DOHH2 (cell line): Measurements from ENCODE around the gene TCN2.
"Not testable (repeated sequence)": the region's sequence is repeated elsewhere in the genome, so short reads cannot be mapped to it uniquely, and the experiment has no call there.

Experiments used
- H3F3A ChIP-seq: fragments of 200-600 bp; sonication (generic), shearing (Covaris generic); 2 replicates; pipeline ENCODE4 v1.6.0; 2016; ENCODE audit warnings: antibody characterized with exemption, mild to moderate bottlenecking; ENCODE audit not compliant: control insufficient read depth, insufficient read depth
- H3K27ac ChIP-seq: fragments of 200-600 bp; sonication (generic); 2 replicates; pipeline ENCODE4 v1.5.1; 2014; ENCODE audit warnings: low read depth, mild to moderate bottlenecking, low read length, moderate library complexity
- H3K27me3 ChIP-seq: fragments of 200-600 bp; sonication (generic); 2 replicates; pipeline ENCODE4 v1.6.1; 2014; ENCODE audit warnings: mild to moderate bottlenecking, low read length, mixed read lengths; ENCODE audit not compliant: control insufficient read depth
- H3K36me3 ChIP-seq: fragments of 200-600 bp; sonication (generic); 2 replicates; pipeline ENCODE4 v1.6.1; 2014; ENCODE audit warnings: mild to moderate bottlenecking, low read length, moderate library complexity, mixed read lengths; ENCODE audit not compliant: control insufficient read depth
- H3K4me1 ChIP-seq: fragments of 200-600 bp; sonication (generic); 2 replicates; pipeline ENCODE4 v1.6.1; 2014; ENCODE audit warnings: mild to moderate bottlenecking, low read length, mixed read lengths; ENCODE audit not compliant: control insufficient read depth
- H3K4me2 ChIP-seq: fragments of 200-600 bp; sonication (generic); 2 replicates; pipeline ENCODE4 v1.6.0; 2014; ENCODE audit warnings: mild to moderate bottlenecking, low read length, moderate library complexity
- H3K4me3 ChIP-seq: fragments of 200-600 bp; sonication (generic); 2 replicates; pipeline ENCODE4 v1.5.1; 2014; ENCODE audit warnings: mild to moderate bottlenecking, low read length, mixed read lengths
- H3K79me2 ChIP-seq: fragments of 200-600 bp; sonication (generic); 2 replicates; pipeline ENCODE4 v1.6.1; 2014; ENCODE audit warnings: mild to moderate bottlenecking, low read length, mixed read lengths; ENCODE audit not compliant: control insufficient read depth
- H3K9me2 ChIP-seq: fragments of 200-600 bp; sonication (generic); replicated peaks from 2 replicates; pipeline ENCODE4 v1.6.1; 2014; ENCODE audit warnings: mild to moderate bottlenecking, low read length, mixed read lengths; ENCODE audit not compliant: control insufficient read depth
- H3K9me3 ChIP-seq: fragments of 200-600 bp; sonication (generic); 2 replicates; pipeline ENCODE4 v1.6.1; 2014; ENCODE audit warnings: antibody characterized with exemption, low read length, mixed read lengths; ENCODE audit not compliant: control insufficient read depth, insufficient read depth
- H4K20me1 ChIP-seq: fragments of 200-600 bp; sonication (generic); 2 replicates; pipeline ENCODE4 v1.6.0; 2014; ENCODE audit warnings: low read depth, mild to moderate bottlenecking, antibody characterized with exemption, low read length, moderate library complexity; ENCODE audit not compliant: control insufficient read depth, insufficient read depth
- CTCF ChIP-seq: fragments of 200-600 bp; sonication (generic); IDR thresholded peaks from one replicate; pipeline ENCODE4 v1.5.1; 2014; ENCODE audit warnings: antibody characterized with exemption, mild to moderate bottlenecking, low read depth, low read length; ENCODE audit not compliant: poor library complexity, severe bottlenecking
- EZH2phosphoT487 ChIP-seq: fragments of 200-600 bp; sonication (generic); IDR thresholded peaks from 2 replicates; pipeline ENCODE4 v1.6.1; 2017; ENCODE audit warnings: borderline replicate concordance, mild to moderate bottlenecking, antibody characterized with exemption, low read length, moderate library complexity, mixed read lengths

Gene TCN2

GRCh38 chr22:30626413-30626812 is 19.4 kb downstream of the TCN2 start:
- H3K36me3 ChIP-seq = no peaks in the 10 kb centered on the region
- H3K9me2 ChIP-seq = no peaks in the 10 kb centered on the region
- TF ChIP-seq CTCF (no peak), EZH2phosphoT487 (no peak)
- no peaks in the 10 kb centered on the region for H3F3A ChIP-seq
- no peaks in the 10 kb centered on the region for H3K9me3 ChIP-seq
- no peaks in the 10 kb centered on the region for H3K79me2 ChIP-seq
- no peak overlapping the region for H3K4me3 ChIP-seq
- no peak overlapping the region for H3K4me2 ChIP-seq
- no peak overlapping the region for H3K27ac ChIP-seq
- no peaks in the 10 kb centered on the region for H4K20me1 ChIP-seq
- H3K27me3 ChIP-seq = no peaks in the 10 kb centered on the region
- H3K4me1 ChIP-seq = no peaks in the 10 kb centered on the region

DNA sequence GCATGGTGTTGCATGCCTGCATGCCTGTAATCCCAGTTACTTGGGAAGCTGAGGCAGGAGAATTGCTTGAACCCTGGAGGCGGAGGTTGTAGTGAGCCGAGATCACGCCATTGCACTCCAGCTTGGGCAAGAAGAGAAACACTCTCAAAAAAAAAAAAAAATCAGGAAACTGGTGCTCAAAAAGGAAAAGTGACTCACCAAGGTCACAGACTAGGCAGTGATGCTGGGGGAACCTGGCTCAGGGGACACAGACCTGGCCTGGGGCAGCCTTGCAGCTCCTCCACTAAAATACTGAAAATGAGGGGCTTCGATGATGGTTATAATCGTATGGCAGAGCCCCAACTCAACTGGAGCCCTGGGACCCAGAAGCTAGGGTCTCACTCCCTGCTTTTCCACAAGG is 20.5 kb downstream of the TCN2 start:
- Histone ChIP-seq H3K4me2 (no peak overlapping the region), H4K20me1 (no peaks in the 10 kb centered on the region), H3K4me1 (no peaks in the 10 kb centered on the region), H3K9me2 (no peaks in the 10 kb centered on the region), H3K27ac (no peak overlapping the region), H3K27me3 (no peaks in the 10 kb centered on the region), H3F3A (no peaks in the 10 kb centered on the region), H3K79me2 (no peaks in the 10 kb centered on the region), H3K4me3 (no peak overlapping the region), H3K36me3 (no peaks in the 10 kb centered on the region), H3K9me3 (no peaks in the 10 kb centered on the region)
- TF ChIP-seq EZH2phosphoT487 (no peak), CTCF (no peak)

- H3K4me3 ChIP-seq = no peak overlapping the region
- H3K9me3 ChIP-seq = no peaks in the 10 kb centered on the region
- no peaks in the 10 kb centered on the region for H3K79me2 ChIP-seq
- H3K36me3 ChIP-seq = no peaks in the 10 kb centered on the region
- no peak overlapping the region for H3K4me2 ChIP-seq
- H3K27me3 ChIP-seq = no peaks in the 10 kb centered on the region
- no peaks in the 10 kb centered on the region for H3K4me1 ChIP-seq
- H3K9me2 ChIP-seq = no peaks in the 10 kb centered on the region
- no peaks in the 10 kb centered on the region for H3F3A ChIP-seq
- TF ChIP-seq EZH2phosphoT487 (no peak), CTCF (no peak)
- no peaks in the 10 kb centered on the region for H4K20me1 ChIP-seq
- H3K27ac ChIP-seq = no peak overlapping the region
Measured at GRCh38 chr22:30628491-30628890, 21.5 kb downstream of the TCN2 start.

DNA sequence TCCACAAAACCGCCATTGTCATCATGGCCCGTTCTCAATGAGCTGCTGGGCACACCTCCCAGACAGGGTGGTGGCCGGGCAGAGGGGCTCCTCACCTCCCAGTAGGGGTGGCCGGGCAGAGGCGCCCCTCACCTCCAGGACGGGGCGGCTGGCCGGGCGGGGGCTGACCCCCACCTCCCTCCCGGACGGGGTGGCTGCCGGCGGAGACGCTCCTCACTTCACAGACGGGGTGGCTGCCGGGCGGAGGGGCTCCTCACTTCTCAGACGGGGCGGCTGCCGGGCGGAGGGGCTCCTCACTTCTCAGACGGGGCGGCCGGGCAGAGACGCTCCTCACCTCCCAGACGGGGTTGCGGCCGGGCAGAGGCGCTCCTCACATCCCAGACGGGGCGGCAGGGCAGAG is 24.5 kb downstream of the TCN2 start:
- not testable (repeated sequence) for H4K20me1 ChIP-seq, H3K9me2 ChIP-seq

More for the DNA sequence above, 24.5 kb downstream of the TCN2 start:
- not testable (repeated sequence) for H3F3A ChIP-seq, H3K27me3 ChIP-seq, H3K27ac ChIP-seq, H3K79me2 ChIP-seq, H3K4me2 ChIP-seq, H3K9me3 ChIP-seq, H3K4me3 ChIP-seq, H3K36me3 ChIP-seq
- peaks cover 16% of the 10 kb centered on the region for H3K4me1 ChIP-seq
